ENCODE results near the gene MYH16.
"Not testable (repeated sequence)": the region's sequence is repeated elsewhere in the genome, so short reads cannot be mapped to it uniquely, and the experiment has no call there.

- TF ChIP-seq CTCF (IDR thresholded peaks at IDR 0.05); POLR2AphosphoS5 (IDR thresholded peaks at IDR 0.05; ENCODE audit: insufficient read depth in 1 of 2, low read depth in 1 of 2); POLR2A (IDR thresholded peaks at IDR 0.05): not testable (repeated sequence)
Observed at GRCh38 chr7:99350641-99351040, 78.0 kb downstream of the MYH16 start.

Measured in vagina (tissue), 2 donors.